Measurements from ENCODE around the gene IL10RB. TPM values are rescaled to one million over a fixed set of nuclear protein-coding genes. Genes with fewer than 3 reads are reported as not detected.

The IL10RB gene
- total and polyA plus RNA-seq, 8 donors = 24.0 to 48.2 (median 30.1) TPM

DNA sequence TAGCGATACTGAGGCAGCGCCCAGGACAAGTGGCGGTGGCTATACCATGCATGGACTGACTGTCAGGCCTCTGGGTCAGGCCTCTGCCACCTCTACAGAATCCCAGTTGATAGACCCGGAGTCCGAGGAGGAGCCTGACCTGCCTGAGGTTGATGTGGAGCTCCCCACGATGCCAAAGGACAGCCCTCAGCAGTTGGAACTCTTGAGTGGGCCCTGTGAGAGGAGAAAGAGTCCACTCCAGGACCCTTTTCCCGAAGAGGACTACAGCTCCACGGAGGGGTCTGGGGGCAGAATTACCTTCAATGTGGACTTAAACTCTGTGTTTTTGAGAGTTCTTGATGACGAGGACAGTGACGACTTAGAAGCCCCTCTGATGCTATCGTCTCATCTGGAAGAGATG is 3.2 kb upstream of the IL10RB start:
- intact Hi-C loops (cut with DNase I) = no loop called here
- DNase-seq (no peak), ATAC-seq (no peak)
- Histone ChIP-seq H3K27me3 (no peaks in the 10 kb centered on the region), H3K36me3 (peaks cover 0 to 44% of the 10 kb centered on the region in 2 donors), H3K4me3 (no peak overlapping the region), H3K9me3 (no peaks in the 10 kb centered on the region), H3K4me1 (peaks cover 12 to 59% of the 10 kb centered on the region in 2 donors), H3K27ac (no peak overlapping the region)
- TF ChIP-seq, protein P1, sequence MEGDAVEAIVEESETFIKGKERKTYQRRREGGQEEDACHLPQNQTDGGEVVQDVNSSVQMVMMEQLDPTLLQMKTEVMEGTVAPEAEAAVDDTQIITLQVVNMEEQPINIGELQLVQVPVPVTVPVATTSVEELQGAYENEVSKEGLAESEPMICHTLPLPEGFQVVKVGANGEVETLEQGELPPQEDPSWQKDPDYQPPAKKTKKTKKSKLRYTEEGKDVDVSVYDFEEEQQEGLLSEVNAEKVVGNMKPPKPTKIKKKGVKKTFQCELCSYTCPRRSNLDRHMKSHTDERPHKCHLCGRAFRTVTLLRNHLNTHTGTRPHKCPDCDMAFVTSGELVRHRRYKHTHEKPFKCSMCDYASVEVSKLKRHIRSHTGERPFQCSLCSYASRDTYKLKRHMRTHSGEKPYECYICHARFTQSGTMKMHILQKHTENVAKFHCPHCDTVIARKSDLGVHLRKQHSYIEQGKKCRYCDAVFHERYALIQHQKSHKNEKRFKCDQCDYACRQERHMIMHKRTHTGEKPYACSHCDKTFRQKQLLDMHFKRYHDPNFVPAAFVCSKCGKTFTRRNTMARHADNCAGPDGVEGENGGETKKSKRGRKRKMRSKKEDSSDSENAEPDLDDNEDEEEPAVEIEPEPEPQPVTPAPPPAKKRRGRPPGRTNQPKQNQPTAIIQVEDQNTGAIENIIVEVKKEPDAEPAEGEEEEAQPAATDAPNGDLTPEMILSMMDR (IDR thresholded peaks at IDR 0.05) = no peak

DNA sequence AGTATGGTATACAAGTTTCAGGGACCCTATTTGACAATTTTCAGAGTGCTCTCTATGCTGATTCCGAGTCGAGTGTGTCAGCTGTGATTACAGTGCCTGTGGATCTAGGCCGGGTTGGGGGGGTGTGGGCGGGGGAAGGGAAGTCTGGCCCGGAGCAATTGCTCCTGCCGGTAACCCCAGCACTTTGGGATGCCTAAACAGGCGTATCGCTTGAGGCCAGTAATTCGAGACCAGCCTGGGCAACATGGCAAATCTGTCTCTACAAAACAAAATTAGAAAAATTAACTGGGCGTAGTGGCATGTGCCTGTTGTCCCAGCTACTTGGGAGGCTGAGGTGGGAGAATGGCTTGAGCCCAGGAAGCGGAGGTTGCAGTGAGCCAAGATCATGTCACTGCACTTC is 1.6 kb upstream of the IL10RB start:
- H3K4me3 ChIP-seq = no peak overlapping the region
- no peaks in the 10 kb centered on the region for H3K9me3 ChIP-seq
- TF ChIP-seq, protein P1 (IDR thresholded peaks at IDR 0.05) = no peak
- peaks cover 14 to 69% of the 10 kb centered on the region in 2 donors for H3K4me1 ChIP-seq
- intact Hi-C loops (cut with DNase I) = no loop called here
- no peak for DNase-seq
- H3K27me3 ChIP-seq = no peaks in the 10 kb centered on the region
- peaks cover 0 to 42% of the 10 kb centered on the region in 2 donors for H3K36me3 ChIP-seq
- peak overlapping the region in 1 of 2 donors; percentile 90 for H3K27ac ChIP-seq
- ATAC-seq = no peak

DNA sequence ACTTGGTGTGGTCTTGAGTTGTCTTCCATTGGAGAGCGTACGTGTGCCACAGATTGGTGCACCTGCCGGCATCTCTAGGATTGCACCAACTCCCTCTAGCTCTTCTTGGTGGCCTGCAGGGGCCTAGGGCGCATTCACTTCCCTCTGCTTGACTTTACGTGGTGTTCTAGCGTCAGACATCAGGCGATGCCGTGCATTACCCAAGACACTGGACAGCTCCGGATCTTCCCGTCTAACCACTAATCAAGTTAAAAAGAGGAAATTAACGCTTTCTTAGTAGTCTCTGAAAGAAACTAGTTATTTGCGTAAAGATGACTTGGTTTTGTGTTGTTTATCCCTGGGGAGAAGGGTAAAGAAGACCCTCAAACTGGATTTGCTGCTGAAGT is 510 bp upstream of the IL10RB start:
- ATAC-seq (peak; percentile 63), DNase-seq (peak in 3 of 4 donors; percentile 41 to 86 (median 85))
- H3K27ac ChIP-seq = peak overlapping the region; percentile 84 to 90
- H3K4me3 ChIP-seq = peak overlapping the region; percentile 65 to 68
- peaks cover 0 to 45% of the 10 kb centered on the region in 2 donors for H3K36me3 ChIP-seq
- H3K27me3 ChIP-seq = no peaks in the 10 kb centered on the region
- peaks cover 14 to 67% of the 10 kb centered on the region in 2 donors for H3K4me1 ChIP-seq
- intact Hi-C loops (cut with DNase I) = no loop called here
- TF ChIP-seq, protein P1 (IDR thresholded peaks at IDR 0.05) = no peak
- no peaks in the 10 kb centered on the region for H3K9me3 ChIP-seq

DNA sequence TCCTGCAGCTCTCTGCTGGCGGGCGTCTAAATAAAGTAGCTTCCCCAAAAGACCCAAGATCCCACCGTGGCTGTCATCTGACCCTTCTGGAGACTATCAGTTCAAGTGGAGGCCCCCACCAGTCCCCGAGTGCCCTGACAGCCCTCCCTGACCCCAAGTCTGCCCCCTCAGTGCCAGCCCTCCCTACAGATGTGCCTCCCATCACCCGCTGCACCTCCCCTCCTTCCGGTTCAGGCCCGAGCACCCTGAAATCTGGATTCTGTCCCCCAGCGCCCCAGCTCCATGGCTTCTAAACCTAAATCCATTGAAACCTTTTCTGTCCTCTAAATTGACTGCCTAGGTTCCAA is 595 bp downstream of the IL10RB start:
- H3K4me1 ChIP-seq = peaks cover 14 to 67% of the 10 kb centered on the region in 2 donors
- H3K4me3 ChIP-seq = peak overlapping the region; percentile 65 to 68
- peak; percentile 9 for ATAC-seq
- H3K27me3 ChIP-seq = no peaks in the 10 kb centered on the region
- TF ChIP-seq, protein P1 (IDR thresholded peaks at IDR 0.05) = no peak
- H3K27ac ChIP-seq = peak overlapping the region; percentile 84 to 90
- DNase-seq = no peak
- intact Hi-C loops (cut with DNase I) = no loop called here
- peaks cover 0 to 54% of the 10 kb centered on the region in 2 donors for H3K36me3 ChIP-seq
- no peaks in the 10 kb centered on the region for H3K9me3 ChIP-seq

DNA sequence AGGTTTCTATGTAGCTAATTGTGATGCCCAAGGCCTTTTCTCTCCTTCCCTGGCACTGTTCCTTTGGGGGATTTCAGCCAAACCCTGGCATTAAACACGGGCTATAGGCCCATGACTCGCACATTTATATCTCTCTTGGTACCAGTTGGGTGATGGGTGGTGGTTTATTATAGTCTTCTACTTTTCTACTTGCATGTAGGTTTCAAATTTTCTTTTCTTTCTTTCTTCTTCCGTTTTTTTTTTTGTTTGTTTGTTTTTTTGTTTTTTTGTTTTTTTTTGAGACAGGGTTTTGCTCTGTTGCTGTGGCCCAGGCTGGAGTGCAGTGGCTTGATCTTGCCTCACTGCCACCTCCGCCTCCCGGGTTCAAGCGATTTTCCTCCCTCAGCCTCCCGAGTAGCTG is 1.1 kb downstream of the IL10RB start:
- H3K4me1 ChIP-seq = peaks cover 14 to 67% of the 10 kb centered on the region in 2 donors
- ATAC-seq (no peak), DNase-seq (no peak)
- H3K27ac ChIP-seq = peak overlapping the region; percentile 84 to 90
- TF ChIP-seq, protein P1 (IDR thresholded peaks at IDR 0.05) = no peak
- intact Hi-C loops (cut with DNase I) = no loop called here
- H3K4me3 ChIP-seq = peak overlapping the region; percentile 65 to 68
- H3K36me3 ChIP-seq = peaks cover 0 to 58% of the 10 kb centered on the region in 2 donors
- no peaks in the 10 kb centered on the region for H3K27me3 ChIP-seq
- H3K9me3 ChIP-seq = no peaks in the 10 kb centered on the region

All from left lung (tissue), 10 donors.